ENCODE results near the gene MAML3.

Gene MAML3

DNA sequence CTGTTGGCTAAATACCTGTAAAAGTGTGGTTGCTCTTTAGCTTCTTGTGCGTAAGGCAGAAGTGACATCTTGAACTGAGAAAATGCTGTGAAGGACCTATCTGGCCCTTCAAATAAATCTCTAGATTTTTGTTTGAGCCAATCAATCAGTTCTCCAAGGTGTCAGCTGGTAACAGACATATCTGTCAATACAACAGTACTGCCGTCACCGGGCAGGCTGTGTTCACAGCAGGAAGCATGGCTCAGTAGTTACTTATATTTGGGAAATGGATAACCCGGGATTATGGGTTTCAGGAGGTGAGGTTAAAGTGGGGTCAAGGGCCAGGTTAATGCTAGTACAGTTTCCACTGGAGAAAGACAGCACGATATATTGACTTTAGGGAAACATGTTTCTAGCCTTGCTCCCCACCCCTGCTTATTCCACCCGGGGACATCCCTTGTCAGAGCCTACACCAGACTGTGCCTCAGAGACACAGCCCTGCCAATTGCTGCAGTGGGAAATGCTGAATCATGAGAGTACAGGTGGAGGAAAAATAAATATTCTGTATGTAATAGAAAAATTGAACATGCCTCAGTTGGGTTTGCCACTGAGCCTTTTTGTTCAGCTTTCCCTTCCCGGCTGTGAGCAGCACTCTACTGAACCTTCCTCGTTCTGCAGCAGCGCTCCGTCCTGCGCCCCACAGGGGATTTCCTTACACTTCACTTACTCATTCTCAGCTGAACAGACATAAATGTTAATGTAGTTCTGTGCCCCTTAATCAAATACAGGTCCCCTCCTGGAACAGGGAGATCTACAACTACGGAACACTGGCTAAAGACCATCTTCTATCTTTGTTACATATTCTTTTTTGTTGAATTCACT is 367.3 kb downstream of the MAML3 start:
- Histone ChIP-seq H3K27me3 (no peaks in the 10 kb centered on the region), H3K9me3 (no peaks in the 10 kb centered on the region), H3K36me3 (no peaks in the 10 kb centered on the region), H3K27ac (no peak overlapping the region), H3K4me1 (ENCODE audit: control insufficient read depth in 1 of 2, insufficient read depth in 1 of 2, low read depth in 1 of 2, low read length in 1 of 2) (peaks cover 4 to 10% of the 10 kb centered on the region in 2 experiments), H3K4me3 (ENCODE audit: low read depth in 1 of 2, low read length in 1 of 2) (no peak overlapping the region)
- TF ChIP-seq, protein P1, sequence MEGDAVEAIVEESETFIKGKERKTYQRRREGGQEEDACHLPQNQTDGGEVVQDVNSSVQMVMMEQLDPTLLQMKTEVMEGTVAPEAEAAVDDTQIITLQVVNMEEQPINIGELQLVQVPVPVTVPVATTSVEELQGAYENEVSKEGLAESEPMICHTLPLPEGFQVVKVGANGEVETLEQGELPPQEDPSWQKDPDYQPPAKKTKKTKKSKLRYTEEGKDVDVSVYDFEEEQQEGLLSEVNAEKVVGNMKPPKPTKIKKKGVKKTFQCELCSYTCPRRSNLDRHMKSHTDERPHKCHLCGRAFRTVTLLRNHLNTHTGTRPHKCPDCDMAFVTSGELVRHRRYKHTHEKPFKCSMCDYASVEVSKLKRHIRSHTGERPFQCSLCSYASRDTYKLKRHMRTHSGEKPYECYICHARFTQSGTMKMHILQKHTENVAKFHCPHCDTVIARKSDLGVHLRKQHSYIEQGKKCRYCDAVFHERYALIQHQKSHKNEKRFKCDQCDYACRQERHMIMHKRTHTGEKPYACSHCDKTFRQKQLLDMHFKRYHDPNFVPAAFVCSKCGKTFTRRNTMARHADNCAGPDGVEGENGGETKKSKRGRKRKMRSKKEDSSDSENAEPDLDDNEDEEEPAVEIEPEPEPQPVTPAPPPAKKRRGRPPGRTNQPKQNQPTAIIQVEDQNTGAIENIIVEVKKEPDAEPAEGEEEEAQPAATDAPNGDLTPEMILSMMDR (IDR thresholded peaks at IDR 0.05), result no peak

DNA sequence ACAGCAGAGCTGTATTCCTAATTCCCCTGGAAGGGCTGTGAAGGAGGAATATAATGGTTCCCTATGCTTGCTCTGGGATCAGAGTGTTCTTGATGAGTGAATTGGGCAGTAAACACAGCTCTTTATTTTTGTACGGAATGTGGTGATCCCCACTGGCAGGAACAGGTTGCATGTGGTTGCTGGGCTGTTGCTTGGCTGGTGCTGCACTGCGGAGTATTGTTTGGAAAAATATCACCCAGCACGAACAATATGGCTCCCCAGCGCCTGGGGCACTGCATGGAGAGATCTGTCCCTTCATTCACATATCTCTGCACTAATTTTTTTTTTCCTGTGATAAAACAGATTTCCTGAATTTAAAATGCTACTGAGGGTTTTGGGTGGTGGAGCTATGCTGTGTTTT is 368.6 kb downstream of the MAML3 start:
- Histone ChIP-seq H3K9me3 (no peaks in the 10 kb centered on the region), H3K4me1 (ENCODE audit: control insufficient read depth in 1 of 2, insufficient read depth in 1 of 2, low read depth in 1 of 2, low read length in 1 of 2) (peaks cover 4 to 10% of the 10 kb centered on the region in 2 experiments), H3K36me3 (no peaks in the 10 kb centered on the region), H3K27ac (no peak overlapping the region), H3K4me3 (ENCODE audit: low read depth in 1 of 2, low read length in 1 of 2) (no peak overlapping the region), H3K27me3 (no peaks in the 10 kb centered on the region)
- TF ChIP-seq, protein P1 (IDR thresholded peaks at IDR 0.05), result no peak

DNA sequence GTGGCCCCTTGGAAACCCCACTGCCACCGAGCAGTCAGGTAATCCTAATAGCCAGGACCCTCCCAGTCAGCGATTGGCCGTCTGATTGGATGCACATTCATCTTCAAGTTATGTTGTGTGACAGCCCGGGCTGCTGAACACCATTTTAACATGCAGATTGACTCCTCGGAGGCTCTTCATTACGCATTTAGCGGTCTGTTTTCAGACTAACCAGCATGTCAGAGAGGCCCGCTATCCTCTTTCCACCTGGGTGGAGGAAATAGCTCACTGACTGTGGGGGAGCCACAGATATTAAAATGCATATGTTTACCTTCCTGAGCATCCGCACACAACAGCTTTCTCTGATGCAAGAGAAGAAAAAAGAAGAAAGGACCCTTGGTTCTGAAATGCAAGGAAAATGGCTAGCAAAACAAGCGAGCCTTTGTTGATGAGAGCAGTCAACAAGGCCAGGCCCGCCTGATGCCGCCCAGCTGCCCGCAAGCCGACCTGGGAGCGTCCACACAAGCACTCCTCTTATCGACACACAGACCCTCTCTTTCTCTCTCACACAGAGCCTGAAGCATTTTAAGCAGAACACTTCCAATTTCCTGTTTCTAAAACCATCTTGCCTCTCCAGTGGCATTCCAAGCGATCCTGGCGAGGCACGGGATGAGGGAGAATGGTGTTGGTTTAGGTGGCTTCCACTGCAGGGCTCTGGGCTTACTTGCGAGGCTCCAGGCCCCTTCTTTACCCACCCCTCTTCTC is 370.1 kb downstream of the MAML3 start:
- TF ChIP-seq, protein P1 (IDR thresholded peaks at IDR 0.05), result no peak
- Histone ChIP-seq H3K4me1 (ENCODE audit: control insufficient read depth in 1 of 2, insufficient read depth in 1 of 2, low read depth in 1 of 2, low read length in 1 of 2) (peaks cover 0 to 4% of the 10 kb centered on the region in 2 experiments), H3K4me3 (ENCODE audit: low read depth in 1 of 2, low read length in 1 of 2) (no peak overlapping the region), H3K27me3 (no peaks in the 10 kb centered on the region), H3K9me3 (no peaks in the 10 kb centered on the region), H3K36me3 (no peaks in the 10 kb centered on the region), H3K27ac (no peak overlapping the region)

DNA sequence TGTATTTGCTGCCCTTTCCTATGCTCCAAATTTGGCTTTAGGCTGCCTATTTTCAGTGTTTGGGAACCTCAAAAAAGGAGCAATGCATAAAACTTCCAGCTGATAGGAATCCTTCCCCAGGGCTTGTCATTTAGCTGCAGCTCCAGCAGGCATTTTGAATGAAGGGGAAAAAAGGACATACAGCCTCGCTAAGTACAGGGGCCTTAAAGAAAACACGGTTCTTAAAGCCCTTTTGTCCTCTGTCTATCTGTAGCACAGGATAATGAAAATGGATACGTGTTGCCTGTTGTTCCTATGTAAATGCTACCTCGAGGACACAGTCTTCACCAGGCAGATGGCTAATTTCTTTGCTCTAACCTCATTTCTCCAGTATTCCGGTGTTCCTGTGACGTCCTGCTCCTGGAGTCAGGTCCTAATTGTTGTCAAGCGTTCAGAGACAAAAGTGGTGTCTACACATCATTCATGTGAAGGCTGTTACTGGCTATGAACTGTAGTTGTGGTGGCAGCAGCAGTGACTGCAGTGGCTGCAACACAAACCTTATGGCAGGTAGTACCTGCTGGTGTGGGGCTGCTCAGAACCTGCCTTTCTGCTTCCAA is 371.0 kb downstream of the MAML3 start:
- Histone ChIP-seq H3K27ac (no peak overlapping the region), H3K27me3 (no peaks in the 10 kb centered on the region), H3K4me1 (ENCODE audit: control insufficient read depth in 1 of 2, insufficient read depth in 1 of 2, low read depth in 1 of 2, low read length in 1 of 2) (peaks cover 0 to 4% of the 10 kb centered on the region in 2 experiments)

DNA sequence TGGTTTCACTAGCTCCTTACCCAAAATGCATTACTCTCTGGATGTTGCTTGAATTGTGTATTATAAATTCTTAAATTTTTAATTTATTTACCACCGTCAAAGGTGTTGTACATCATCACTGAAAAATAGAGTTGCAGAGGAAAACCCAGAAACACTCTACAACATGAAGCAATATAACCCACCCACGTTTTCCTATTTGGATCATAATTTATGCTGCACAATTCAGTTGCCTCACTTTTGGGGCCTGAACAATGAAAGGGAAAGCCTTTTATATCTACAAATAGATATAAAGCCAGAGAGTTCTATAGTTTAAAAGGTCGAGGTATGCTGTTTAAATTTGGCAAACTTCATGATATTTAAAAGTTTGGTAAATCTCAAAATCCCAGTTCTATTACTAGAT is 372.9 kb downstream of the MAML3 start:
- Histone ChIP-seq H3K4me1 (ENCODE audit: control insufficient read depth in 1 of 2, insufficient read depth in 1 of 2, low read depth in 1 of 2, low read length in 1 of 2) (no peaks in the 10 kb centered on the region), H3K27ac (no peak overlapping the region), H3K9me3 (no peaks in the 10 kb centered on the region), H3K4me3 (ENCODE audit: low read depth in 1 of 2, low read length in 1 of 2) (no peak overlapping the region), H3K27me3 (no peaks in the 10 kb centered on the region), H3K36me3 (no peaks in the 10 kb centered on the region)
- TF ChIP-seq, protein P1 (IDR thresholded peaks at IDR 0.05), result no peak

More for the DNA sequence above, 371.0 kb downstream of the MAML3 start:
- TF ChIP-seq, protein P1 (IDR thresholded peaks at IDR 0.05), result no peak
- Histone ChIP-seq H3K36me3 (no peaks in the 10 kb centered on the region), H3K4me3 (ENCODE audit: low read depth in 1 of 2, low read length in 1 of 2) (no peak overlapping the region), H3K9me3 (no peaks in the 10 kb centered on the region)
